Measurements from ENCODE around the gene NPTX1.

Gene NPTX1

GRCh38 chr17:80503031-80503430, 26.6 kb upstream of the NPTX1 start:
- Histone ChIP-seq H3K27ac (replicated peaks) (no peak overlapping the region), H3K27me3 (ENCODE audit: insufficient read depth, poor library complexity, severe bottlenecking) (peaks cover 6% of the 10 kb centered on the region), H3K4me3 (replicated peaks; ENCODE audit: insufficient read depth, low read length) (no peak overlapping the region)
- no peak for DNase-seq (ENCODE audit: low read depth in 1 of 2, low spot score in 1 of 2)
- no peak for TF ChIP-seq SPI1 (IDR thresholded peaks at IDR 0.05; ENCODE audit: borderline replicate concordance, low read depth)

- Histone ChIP-seq H3K27ac (replicated peaks) (no peak overlapping the region), H3K4me3 (replicated peaks; ENCODE audit: insufficient read depth, low read length) (no peak overlapping the region), H3K27me3 (ENCODE audit: insufficient read depth, poor library complexity, severe bottlenecking) (peaks cover 6% of the 10 kb centered on the region)
- no peak for TF ChIP-seq POLR2AphosphoS5 (IDR thresholded peaks at IDR 0.05; ENCODE audit: low read depth)
- no peak for TF ChIP-seq GABPA (IDR thresholded peaks at IDR 0.05; ENCODE audit: low read depth)
- no peak for DNase-seq (ENCODE audit: low read depth in 1 of 2, low spot score in 1 of 2)
Measured at GRCh38 chr17:80502578-80502877, 26.1 kb upstream of the NPTX1 start.

GRCh38 chr17:80501741-80502577, 25.6 kb upstream of the NPTX1 start:
- Histone ChIP-seq H3K27me3 (ENCODE audit: insufficient read depth, poor library complexity, severe bottlenecking) (peaks cover 4% of the 10 kb centered on the region), H3K27ac (replicated peaks) (no peak overlapping the region), H3K4me3 (replicated peaks; ENCODE audit: insufficient read depth, low read length) (no peak overlapping the region)
- no peak for DNase-seq (ENCODE audit: low read depth in 1 of 2, low spot score in 1 of 2)
- TF ChIP-seq REST (IDR thresholded peaks at IDR 0.05; ENCODE audit: insufficient replicate concordance, low read depth) (no peak), POLR2AphosphoS5 (IDR thresholded peaks at IDR 0.05; ENCODE audit: low read depth) (no peak), CTCF (IDR thresholded peaks at IDR 0.05; ENCODE audit: insufficient read depth, low read length) (no peak), SPI1 (IDR thresholded peaks at IDR 0.05; ENCODE audit: borderline replicate concordance, low read depth) (no peak), GABPA (IDR thresholded peaks at IDR 0.05; ENCODE audit: low read depth) (no peak)

- no peak overlapping the region for H3K27ac ChIP-seq (replicated peaks)
Measured at GRCh38 chr17:80499961-80500665, 23.7 kb upstream of the NPTX1 start.

More at GRCh38 chr17:80499961-80500665, 23.7 kb upstream of the NPTX1 start:
- TF ChIP-seq SPI1 (IDR thresholded peaks at IDR 0.05; ENCODE audit: borderline replicate concordance, low read depth) (no peak), GABPA (IDR thresholded peaks at IDR 0.05; ENCODE audit: low read depth) (no peak), POLR2AphosphoS5 (IDR thresholded peaks at IDR 0.05; ENCODE audit: low read depth) (no peak), CTCF (IDR thresholded peaks at IDR 0.05; ENCODE audit: insufficient read depth, low read length) (no peak), REST (IDR thresholded peaks at IDR 0.05; ENCODE audit: insufficient replicate concordance, low read depth) (no peak)
- DNase-seq (ENCODE audit: low read depth in 1 of 2, low spot score in 1 of 2) = no peak
- Histone ChIP-seq H3K4me3 (replicated peaks; ENCODE audit: insufficient read depth, low read length) (no peak overlapping the region), H3K27me3 (ENCODE audit: insufficient read depth, poor library complexity, severe bottlenecking) (peaks cover 2% of the 10 kb centered on the region)
